GM19463 (cell line): Measurements from ENCODE around the gene ERICH3.

Source experiments
- ATAC-seq: cut with Tn5 transposase; IDR thresholded peaks from one replicate; pipeline ENCODE4 v1.9.1; 2021; ENCODE audit warnings: mild to moderate bottlenecking, moderate library complexity; ENCODE audit not compliant: unreplicated experiment

The ERICH3 gene

DNA sequence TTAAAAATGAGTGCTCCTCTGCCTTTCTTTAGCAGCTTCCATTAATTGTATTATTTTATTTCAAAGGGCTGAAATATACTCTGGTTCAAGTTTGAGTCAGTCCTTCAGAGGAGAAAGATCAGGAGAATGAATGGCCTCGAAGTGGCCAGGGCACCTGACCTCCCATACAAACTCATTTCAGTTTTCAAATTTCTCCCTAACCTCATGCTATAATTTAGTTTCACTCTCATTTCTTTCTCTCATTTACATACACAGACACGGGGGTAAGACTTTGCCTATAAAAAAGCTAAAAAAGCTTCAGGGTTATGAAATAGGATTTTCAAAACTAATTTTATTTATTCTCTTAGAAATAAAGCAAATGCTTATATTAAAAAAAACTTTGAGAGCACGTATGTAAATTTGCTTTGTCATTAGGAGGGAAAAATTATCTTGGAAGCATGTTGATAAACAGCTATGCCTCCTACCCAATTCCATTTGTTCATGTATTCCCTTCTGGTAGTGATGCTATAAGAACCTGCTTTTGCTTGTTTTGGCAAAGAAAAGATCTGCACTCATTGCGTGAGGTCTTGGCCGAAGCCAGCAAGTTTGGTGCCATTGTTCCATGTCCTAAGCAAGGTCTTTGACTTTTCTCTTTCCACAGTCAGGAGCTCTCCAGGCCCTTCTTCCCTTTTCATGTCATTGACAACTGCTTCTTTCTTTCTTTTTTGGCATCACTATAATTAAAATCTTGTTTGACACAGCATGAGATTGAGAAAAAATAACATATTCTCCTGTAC, 80.8 kb downstream of the ERICH3 start:
- no peak for ATAC-seq

DNA sequence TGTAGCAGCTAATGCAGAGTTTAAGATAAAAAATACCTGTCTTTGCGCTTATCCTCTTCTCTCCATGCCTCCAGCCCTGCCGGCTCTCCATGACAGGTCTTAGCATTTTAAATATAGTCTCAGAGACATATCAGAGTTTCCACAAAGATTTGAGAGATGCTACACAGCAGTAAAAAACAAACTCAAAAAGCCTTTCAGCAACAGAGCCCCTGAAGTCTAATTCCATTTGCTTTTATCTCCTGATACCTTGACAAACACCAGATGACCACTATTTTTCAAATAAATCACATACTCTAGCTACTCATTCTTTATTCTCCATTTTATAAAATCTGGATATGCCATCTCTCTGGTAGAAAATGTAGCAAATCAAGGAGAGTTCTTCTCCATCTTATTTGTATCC, 81.6 kb downstream of the ERICH3 start:
- no peak for ATAC-seq

DNA sequence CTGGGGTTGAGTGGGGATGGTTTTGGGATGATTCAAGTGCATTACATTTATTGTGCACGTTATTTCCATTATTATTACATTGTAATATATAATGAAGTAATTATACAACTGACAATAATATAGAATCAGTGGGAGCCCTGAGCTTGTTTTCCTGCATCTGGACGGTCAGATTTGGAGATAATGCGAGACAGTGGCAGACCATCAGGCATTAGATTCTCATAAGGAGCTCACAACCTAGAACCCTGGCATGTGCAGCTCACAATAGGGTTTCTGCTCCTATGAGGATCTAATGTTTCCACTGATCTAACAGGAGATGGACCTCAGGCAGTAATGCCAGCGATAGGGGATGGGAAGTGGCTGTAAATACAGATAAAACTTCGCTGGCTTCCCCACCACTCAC, 83.3 kb downstream of the ERICH3 start:
- ATAC-seq: no peak

DNA sequence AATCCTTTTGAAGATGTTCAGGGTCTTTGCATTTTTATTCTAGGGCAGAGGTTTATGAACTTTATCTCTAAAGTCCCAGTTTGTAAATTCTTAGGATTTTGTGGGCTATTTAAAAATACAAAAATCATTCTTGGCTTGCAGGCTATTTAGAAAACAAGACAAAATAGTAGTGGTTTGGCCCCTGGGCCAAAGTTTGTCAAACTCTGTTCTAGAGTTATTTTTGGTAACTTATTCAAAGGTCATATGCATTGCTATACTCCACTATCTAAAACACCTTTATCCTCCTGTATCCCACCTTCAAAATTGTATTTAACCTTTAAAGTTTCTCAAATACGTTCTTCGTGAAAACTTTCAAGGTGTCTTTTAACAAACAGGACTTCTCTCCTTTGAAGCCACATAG, 85.7 kb downstream of the ERICH3 start:
- ATAC-seq: no peak

DNA sequence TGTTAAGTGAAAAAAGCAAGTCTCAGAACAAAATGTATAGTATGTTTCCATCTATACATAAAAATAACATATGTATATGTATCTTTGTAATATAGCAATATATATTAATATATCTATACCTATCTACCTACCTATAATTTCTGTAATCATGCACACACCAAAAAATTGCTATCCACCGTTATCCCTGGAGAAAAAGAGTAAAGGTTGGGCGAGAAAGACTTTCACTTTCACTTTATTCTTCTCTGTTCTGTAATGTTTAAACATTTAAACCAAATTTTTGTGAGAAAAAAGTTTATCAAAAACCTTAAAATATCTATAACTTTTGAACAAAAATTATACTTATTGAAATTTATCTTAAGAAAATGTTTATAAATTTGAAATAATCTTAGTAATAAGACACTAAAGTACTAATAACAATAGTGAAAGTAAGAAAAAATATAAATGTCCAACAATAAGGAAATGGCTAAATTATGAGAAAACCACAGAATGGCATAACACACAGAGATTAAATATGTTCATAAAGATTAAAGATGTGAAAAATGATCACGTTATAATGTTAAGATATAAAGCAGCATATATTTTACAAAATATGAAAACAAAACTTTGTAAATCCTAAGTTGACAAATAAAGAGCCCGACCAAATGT, 87.2 kb downstream of the ERICH3 start:
- ATAC-seq: no peak

DNA sequence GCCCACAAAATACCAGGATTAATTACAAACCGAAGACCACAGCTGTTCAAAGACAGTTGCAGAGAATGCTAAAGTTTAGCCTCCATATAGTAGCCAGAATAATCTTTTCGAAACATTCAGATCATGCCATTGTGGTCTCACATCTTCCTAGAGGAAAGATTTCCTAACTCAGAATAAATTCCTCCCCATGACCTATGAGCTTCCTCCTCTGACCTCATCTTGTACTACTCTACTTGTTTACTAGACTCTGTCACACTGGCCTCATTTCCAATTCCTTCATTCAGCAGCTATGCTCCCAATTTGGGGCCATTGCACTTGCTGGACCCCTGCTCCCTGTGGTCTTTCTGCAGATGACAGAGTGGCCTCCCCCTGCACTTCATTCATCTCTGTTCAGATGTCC, 89.4 kb downstream of the ERICH3 start:
- no peak for ATAC-seq

DNA sequence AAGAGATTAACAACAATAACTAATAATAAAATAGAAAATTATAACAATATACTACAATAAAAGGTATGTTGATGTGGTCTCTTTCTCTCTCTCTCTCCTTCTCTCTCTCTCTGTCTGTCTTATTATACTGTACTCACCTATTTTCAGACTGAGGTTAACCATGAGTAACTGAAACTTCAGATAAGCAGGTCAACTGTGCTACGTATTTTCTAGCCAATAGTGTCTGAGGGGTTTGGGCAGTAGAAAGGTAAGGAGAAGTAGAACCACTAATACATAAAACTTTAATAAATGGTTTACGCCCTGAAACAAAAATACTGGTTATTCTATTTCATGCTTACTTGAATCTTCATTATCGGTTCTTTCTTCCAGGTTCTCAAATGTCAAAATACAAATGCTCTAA, 90.2 kb downstream of the ERICH3 start:
- no peak for ATAC-seq

DNA sequence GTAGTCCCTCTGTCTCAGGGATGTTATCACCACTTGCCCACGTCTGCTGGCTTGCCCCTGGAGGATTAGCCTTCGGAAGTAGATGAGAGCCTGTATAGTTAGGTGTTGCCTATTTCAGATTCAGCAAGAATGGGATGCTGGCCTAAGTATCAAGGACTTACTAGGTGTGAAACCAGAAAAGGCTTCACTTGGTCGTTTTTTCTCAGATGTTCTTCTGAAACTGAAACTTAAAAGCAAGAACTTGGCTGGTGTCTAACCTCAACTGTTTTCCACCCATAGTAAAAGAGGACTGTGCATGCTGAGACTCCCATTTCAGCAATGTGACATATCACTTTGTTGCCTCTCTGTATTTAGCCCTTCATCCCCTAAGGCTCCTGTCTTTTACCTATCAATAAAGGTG, 94.2 kb downstream of the ERICH3 start:
- peak; percentile 99 for ATAC-seq

DNA sequence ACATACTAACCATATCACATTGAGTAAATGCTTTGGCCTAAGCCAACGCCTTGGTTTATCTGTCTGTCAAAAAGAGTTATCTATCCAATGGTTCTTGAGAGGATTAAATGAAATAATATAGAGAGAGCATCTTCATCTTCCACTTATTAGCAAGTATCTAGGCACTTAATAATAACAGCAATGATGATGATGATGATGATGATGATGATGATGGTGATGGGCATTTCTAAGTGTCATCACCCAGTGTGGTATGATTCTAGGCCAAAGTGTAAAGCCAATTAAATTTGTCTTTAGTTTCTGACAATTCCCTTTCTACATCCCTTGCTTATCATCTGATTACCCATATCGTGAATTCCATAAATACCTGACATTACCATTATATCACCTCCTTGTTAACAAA, 95.5 kb downstream of the ERICH3 start:
- ATAC-seq: no peak

DNA sequence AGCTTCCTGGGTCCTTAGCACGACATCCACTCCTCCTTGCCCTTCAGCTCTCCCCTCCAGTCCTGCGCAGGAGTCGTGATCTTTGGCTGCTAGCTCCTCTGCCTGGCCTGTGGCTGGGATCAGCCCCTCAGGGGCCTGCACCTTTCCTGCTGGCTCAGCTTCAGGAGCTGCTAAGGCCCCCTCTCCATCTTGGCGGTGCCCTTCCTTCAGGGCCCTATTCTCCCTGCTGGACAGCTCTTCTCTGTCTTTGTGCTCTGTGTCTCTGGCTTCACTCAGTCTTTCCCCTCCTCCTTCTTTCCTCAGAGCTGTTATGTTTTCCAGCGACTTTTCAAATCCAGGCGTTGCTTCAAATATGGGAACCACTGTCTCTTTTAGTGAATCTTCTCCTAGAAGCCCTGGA, 101.7 kb downstream of the ERICH3 start:
- no peak for ATAC-seq

DNA sequence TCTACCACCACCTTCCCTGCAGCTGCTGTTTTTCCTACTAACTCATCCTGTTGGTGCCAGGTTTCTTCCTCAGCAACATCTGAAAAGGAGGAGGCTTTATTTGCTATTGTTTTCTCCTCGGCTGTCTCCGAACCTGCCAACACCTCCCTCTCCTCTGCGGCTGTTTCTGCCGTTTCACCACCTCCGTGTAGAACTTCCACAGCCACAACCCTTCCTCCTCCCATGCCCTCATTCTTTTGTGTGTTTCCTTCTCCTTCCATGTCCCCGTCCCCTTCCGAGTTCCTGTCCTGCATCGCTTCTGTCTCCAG, 102.1 kb downstream of the ERICH3 start:
- no peak for ATAC-seq

DNA sequence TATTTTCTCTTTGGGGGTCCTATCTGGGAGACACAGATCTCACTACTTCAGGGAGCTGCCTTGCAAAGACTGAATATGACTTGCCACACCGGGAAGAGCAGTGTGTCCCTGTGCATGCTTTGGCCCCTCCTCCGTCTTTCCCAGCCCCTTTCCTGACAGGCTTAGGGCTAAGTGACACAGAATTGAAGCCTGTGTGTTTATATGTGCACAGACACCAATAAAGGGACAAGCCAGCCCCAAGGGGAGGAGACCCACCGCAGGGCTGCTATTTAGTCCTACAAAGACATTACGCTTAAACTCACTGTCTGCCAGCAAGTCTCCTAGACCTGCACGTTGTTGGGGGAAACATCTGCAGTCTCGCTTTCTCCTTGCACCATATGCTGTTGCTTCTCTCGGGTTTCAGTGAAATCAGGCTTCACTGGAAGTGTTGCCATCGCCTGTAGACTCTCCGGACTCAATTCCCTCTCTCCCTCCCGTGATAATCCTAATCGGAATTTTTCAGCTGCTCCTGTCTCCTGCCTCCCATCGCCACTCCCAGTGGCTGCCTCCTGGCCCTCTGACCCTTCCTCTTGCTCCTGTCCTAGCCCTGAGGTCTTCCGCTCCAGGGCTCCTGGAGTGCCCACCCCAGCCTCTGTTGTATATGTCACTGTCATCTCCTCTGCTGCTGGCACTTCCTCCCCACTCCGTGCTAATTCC, 102.6 kb downstream of the ERICH3 start:
- ATAC-seq: no peak

DNA sequence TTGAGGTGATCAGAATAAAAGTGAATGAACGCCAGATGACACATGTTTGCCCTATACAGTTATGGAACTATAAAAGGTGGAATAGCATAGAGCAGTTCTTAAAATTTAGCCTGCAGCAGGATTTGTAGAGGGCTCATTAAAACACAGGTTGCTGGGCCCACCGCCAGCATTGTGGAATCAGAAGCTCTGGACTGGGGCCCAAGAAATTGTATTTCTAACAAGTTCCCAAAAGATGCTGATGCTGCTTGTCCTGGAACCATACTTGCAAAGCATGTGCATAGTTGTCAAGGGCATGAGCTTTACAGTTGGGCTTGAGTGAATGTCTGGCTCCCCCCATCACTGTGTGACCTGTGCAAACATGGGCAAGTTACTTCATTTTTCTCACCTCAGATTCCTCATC, 123.7 kb downstream of the ERICH3 start:
- ATAC-seq: no peak

DNA sequence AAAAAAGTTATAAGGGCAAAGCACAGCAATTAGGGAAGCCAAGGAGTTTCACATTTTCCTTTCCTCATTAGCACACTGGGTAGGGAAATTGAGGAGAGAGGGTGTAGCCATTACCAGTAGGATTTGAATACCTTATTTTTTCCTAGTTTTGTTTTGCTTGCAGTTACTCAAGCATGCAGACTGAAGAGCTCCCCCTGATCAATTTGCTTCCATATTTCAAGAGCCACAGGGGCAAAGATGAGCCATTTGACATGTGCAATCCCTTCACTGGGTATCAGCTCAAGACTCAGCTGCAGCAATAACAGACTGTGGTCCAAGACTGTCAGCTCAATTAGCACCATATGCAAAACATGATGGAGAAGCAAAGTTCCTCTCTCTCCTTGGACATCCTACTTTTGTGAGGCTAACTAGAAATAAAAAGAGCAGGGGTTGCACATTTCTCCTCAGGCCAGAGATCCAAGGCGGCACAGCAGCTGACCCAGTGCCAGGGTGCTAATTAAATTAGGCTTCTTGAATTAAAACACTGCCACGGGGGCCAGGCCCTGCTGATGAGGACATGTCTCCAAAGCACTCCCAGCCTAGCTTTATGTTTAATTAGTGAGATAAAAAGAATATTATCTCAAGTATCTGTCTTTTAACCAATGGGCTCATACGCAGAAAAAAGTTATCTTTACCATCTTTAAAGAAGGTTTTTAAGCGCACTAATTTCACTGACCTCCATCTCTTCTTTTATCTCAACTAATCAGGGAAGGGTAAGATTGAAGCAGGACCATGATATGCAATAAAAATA, 124.4 kb downstream of the ERICH3 start:
- ATAC-seq: no peak

DNA sequence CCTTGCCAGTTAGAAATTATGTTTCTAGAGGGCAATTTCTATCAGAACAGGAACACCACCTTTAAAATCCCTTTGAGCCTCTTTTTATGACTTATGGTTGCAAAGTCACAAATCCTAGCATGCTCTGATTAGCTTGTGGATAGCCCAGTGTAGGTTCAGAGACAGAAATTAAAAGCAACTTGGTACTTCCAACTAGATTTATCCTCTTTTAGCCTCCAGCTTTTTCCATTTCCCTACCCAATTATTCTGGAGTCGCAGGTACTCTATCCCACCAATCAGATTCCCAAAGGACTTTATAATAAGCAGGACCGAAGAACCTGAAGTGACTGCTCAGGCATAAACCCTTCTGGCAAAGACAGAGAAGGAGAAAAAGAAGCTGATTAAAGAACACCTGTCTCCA, 127.8 kb downstream of the ERICH3 start:
- no peak for ATAC-seq

DNA sequence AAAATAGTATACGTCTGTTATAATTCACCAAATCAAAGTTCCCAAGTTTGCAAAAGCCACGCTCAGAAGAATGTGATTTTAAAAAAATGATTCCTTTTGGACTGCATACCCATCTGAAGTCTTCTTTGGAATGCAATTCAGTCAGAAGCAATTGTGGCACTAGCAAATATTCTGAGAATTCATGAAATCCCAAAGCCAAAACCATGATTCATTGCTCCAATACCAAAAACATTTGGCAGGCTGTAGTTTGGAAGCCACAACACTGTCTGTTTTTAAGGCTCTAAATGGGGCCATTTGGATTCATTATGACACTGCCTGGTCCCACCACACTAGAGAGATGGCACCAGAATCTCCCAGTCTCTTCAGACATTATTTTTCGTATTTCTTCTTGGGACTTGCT, 139.4 kb downstream of the ERICH3 start:
- no peak for ATAC-seq

DNA sequence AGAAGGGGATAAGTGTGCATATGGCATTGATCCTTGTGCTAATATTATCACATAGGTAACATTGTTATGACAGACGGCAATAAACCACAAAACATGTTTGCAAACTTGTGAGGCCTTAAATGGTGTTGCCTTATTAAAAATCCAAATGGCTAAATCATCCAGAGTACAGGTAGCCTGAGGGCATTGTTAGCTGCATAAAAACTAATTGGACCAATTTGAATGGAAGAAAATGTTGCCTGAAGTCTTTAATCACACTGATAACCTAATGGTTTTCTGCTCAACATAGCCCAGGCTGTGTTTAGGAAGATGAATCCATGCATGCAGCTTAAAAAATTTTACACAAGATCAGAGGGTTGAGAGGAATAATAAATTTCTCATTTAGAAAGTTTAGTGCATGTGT, 141.8 kb downstream of the ERICH3 start:
- ATAC-seq: no peak

DNA sequence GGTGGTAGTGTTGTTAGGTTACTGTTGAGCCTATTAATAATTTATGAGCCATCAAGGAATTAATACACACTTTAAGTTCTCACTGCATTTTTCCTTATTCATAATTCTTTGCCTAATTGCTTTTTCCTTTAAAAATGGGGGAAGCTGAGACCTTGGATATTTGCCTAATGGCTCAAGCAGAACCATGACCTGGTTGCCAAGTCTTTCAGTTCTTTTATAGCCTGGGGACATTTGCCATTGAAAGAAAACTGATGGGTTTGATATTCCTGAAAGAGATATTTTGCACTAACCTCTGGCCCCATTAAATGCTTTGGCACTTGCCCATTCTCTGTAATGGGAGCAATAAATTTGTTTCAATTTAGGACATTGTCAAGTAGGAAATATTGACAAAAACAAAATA, 142.7 kb downstream of the ERICH3 start:
- ATAC-seq: no peak

DNA sequence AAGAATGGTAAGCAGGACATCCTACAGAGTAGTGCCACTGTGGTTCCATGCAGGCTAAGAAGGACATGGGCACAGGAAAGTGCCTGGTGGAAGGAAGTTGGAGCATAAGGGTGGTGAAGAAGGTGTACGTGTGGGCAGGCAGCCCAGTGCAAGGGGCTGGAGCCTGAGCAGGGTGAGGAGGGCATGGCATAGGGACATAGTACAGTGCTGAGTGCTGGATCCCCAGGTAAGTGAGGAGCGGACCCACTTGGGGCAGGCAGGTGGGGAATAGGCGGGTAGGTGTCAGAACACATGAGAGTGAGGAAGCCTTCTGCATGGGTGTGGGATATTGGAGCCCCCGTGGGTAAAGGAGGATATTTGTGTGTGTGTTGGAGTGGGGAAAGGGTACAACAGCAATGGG, 145.5 kb downstream of the ERICH3 start:
- ATAC-seq: no peak

DNA sequence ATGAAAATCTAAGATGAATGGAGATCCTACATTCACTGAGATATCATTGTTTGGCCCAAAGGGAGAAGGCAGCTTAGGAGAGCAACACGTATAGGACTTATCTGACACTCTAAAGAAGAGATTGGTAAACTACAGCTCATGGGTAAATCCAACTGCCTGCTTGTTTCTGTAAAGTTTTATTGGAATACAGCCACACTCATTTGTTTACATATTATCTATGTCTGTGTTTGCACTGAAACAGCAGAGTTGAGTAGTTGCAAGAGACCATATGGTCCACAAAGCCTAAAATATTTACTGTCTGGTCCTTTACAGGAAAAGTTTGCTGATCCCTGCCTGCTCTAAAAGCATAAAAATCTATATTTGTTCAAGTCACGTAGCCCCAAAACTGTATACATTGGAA, 146.9 kb downstream of the ERICH3 start:
- ATAC-seq: no peak

DNA sequence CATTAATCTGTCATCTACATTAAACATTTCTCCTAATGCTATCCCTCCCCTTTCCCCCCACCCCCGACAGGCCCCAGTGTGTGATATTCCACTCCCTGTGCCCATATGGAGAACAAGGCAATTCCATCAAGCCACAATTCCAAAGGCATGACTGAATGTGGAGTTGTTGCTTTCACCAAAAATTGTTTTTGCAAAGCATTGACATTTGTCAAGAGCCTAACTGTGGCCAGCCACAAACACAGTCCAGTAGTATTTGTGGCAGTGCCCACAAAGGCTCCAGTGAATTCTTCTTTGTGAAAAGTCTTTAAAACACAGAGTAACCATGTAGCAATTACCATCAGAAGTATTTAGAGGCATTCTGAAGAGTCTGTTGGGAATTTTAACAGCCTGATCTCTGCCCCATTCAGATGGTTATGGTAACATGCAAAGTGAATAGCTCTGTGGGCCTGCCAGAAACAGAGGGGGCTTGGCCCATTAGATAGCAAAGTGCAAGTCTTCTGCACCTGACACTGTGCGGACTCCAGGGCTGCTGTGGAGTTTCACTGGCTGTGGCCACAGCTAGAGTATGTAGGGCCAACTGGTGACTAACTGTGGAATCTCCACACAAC, 149.6 kb downstream of the ERICH3 start:
- ATAC-seq: no peak
